Measurements from ENCODE around the gene SWAP70.

The SWAP70 gene

GRCh38 chr11:9796854-9797253 lies 133.0 kb downstream of the SWAP70 start:
- no peak overlapping the region for H3K27ac ChIP-seq
- TF ChIP-seq, protein P1, sequence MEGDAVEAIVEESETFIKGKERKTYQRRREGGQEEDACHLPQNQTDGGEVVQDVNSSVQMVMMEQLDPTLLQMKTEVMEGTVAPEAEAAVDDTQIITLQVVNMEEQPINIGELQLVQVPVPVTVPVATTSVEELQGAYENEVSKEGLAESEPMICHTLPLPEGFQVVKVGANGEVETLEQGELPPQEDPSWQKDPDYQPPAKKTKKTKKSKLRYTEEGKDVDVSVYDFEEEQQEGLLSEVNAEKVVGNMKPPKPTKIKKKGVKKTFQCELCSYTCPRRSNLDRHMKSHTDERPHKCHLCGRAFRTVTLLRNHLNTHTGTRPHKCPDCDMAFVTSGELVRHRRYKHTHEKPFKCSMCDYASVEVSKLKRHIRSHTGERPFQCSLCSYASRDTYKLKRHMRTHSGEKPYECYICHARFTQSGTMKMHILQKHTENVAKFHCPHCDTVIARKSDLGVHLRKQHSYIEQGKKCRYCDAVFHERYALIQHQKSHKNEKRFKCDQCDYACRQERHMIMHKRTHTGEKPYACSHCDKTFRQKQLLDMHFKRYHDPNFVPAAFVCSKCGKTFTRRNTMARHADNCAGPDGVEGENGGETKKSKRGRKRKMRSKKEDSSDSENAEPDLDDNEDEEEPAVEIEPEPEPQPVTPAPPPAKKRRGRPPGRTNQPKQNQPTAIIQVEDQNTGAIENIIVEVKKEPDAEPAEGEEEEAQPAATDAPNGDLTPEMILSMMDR (conservative IDR thresholded peaks at IDR 0.05) = no peak

- H3K27ac ChIP-seq = no peak overlapping the region
- TF ChIP-seq, protein P1 (conservative IDR thresholded peaks at IDR 0.05) = no peak
Observed at GRCh38 chr11:9797300-9797699, 133.4 kb downstream of the SWAP70 start.

DNA sequence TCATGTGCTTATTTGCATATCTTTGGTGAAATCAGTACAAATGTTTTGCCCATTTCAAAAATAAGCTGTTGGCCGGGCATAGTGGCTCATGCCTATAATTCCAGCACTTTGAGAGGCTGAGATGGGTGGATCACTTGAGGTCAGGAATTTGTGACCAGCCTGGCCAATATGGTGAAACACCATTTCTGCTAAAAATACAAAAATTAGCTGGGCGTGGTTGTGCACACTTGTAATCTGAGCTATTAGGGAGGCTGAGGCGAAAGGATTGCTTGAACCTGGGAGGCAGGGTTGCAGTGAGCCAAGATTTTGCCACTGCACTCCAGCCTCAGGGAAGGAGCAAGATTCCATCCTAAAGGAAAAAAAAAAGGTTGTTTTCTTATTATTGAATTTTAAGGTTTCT lies 136.0 kb downstream of the SWAP70 start:
- H3K27ac ChIP-seq = no peak overlapping the region

DNA sequence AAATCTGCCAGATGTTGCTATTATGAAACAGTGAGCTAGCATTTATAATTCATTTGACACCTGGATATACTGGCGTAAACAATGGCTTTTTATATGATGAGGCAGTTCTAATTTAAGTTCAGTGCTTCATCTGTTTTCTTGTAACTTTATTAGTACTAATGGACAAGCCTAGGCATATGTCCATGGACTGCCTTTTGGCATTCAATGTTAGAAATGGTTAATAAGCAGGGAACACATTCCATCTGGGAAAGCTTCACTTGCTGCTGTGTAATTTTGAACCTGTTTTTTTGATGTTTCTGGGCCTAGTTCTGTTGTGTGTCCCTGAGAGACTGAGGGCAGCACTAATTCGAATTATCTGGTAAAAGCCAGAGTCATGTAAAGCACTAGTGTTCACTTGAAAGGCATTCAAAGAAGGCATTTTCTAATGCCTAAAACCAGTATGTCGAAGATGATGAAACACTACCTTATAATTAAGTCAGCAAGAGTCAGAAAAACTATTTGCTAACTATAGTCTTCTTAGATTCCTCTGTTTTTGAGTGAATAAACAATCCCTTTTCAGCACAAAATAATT lies 138.5 kb downstream of the SWAP70 start:
- TF ChIP-seq, protein P1 (conservative IDR thresholded peaks at IDR 0.05) = no peak
- H3K27ac ChIP-seq = no peak overlapping the region

More for the DNA sequence above, 136.0 kb downstream of the SWAP70 start:
- TF ChIP-seq, protein P1 (conservative IDR thresholded peaks at IDR 0.05) = no peak

Measured in VCaP (cell line).